Activated CD8-positive, alpha-beta memory T cell treated with anti-CD3 and anti-CD28 coated beads, Interleukin-2, amount 50 U/mL, for 1 hour (primary cell): Measurements from ENCODE around the gene ELF1.
A peak's percentile ranks its signal among the peaks of the same experiment; 100 is the strongest.
"Not testable (repeated sequence)": the region's sequence is repeated elsewhere in the genome, so short reads cannot be mapped to it uniquely, and the experiment has no call there.

Experiments
- DNase-seq: peaks from one replicate; pipeline ENCODE4 v3.0.0-alpha.2; 2020; ENCODE audit errors: extremely low read depth

Gene ELF1

GRCh38 chr13:40982772-40983171, 36.3 kb downstream of the ELF1 start:
- DNase-seq, result peak; percentile 32

- DNase-seq, result no peak
These were observed 37.2 kb downstream of the ELF1 start for GRCh38 chr13:40981949-40982348.

GRCh38 chr13:40981361-40981760, 37.8 kb downstream of the ELF1 start:
- no peak for DNase-seq

DNA sequence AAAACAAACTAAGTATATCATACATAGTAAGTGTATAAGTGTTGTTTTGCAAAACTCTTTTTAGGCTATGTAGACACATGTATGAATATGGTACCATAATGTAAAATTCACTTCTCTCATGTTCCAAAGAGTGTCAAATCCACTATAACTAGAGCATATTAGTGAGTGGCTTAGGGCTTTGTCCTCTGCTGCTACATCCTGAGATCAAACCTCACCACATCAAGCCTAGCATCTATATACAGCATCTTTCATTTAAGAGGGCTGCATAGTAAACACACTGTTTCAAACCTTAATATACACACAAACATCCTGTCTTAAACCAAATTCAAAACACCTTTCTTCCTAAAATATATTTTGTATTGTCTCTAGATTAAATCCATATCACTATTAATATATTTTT, 38.7 kb downstream of the ELF1 start:
- no peak for DNase-seq

DNA sequence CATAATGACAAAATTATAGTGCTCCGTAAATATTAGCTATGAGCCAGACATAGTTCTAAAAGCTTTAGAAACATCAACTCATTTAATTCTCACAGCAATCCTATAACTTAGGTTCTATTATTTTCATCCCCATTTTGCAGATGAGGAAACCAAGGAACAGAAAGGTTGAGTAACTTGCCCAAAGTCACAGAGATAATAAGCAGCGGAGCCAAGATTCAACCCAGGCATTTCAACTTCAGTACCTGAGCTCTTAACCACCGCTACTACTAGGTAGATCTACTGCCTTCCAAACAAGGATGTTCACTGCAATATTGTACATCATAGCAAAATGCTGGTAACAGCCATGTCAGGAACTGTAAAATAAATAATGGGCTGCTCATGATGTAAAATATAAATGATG, 39.9 kb downstream of the ELF1 start:
- DNase-seq, result no peak

DNA sequence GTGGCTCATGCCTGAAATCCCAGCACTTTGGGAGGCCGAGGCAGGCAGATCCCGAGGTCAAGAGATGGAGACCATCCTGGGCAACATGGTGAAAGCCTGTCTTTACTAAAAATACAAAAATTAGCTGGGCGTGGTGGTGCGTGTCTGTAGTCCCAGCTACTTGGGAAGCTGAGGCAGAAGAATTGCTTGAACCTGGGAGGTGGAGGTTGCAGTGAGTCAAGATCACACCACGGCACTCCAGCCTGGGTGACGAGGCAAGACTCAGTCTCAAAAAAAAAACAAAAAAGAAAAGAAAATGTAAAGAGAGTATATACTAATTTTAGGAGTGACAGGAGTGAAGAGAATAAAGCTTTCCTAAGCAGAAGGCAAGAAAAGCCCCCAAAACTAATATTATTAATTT, 41.0 kb downstream of the ELF1 start:
- DNase-seq, result not testable (repeated sequence)

GRCh38 chr13:40975441-40975840, 43.7 kb downstream of the ELF1 start:
- DNase-seq, result no peak

- DNase-seq, result no peak
These were observed 44.4 kb downstream of the ELF1 start for GRCh38 chr13:40974460-40975407.

DNA sequence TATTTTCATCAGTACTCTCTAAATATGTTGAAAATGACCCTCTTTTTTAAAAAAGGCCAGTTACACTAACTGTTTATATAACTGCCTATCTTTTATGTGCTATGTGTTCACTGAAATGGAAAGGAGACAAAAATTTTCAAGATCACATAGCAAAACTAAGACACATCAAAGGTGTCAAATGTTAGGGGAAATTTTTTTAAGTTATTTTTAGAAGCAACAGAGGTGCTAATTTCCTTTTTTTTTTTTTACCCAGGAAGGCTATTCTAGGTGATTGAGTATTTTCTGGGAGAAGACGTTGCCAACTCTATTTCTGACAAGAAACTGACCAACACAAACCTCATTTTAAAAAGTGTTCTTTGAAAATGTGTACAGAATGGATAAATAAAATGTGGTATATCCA, 45.7 kb downstream of the ELF1 start:
- DNase-seq, result no peak

DNA sequence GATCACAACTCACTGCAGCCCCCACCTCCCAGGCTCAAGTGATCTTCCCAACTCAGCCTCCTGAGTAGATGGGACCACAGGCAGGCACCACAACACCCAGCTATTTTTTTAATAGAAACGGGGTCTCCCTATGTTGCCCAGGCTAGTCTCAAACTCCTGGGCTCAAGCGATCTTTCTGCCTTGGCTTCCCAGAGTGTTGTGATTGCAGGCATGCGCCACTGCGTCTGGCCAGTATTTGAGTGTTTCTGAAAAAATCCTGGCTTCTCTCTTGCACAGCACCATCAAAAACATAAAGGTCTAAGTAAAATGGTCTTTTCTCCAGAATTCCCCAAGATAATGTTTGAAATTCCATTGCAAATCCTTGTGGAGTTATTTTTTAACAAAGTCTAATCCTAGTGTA, 47.8 kb downstream of the ELF1 start:
- no peak for DNase-seq

- no peak for DNase-seq
These were observed 48.3 kb downstream of the ELF1 start for GRCh38 chr13:40970803-40971202.

DNA sequence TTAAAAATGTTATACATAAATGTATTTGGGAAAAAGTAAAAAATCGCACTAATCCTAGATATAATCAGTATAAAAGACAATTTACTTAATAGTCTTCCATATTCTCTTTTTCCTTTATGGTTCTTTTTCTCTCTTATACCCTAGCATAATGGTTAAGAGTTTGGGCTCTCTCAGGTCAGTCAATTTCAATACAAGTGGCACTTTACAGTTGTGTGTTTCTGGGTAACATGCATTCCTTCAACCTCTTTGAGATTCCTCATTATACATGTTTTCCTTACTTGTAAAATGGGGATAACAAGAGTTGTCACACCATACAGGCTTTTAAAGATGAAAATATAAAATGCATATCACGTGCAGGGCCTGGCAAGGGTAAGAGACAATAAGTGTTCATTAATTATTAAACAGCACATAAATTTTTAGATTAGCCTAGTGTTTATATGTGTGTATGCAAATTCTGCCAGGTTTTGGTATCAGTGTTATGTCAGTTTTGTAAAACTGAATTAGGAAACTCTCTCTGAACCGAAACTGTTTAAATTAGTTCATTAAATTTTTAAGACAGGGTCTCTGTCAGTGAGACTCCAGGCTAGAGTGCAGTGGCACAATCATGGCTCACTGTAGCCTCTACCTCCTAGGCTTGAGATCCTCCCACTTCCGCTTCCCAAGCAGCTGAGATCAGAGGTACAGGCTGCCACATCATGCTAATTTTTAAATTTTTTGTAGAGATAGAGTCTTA, 49.8 kb downstream of the ELF1 start:
- no peak for DNase-seq

- no peak for DNase-seq
These were observed 50.6 kb downstream of the ELF1 start for GRCh38 chr13:40968416-40969000.

- DNase-seq, result no peak
These were observed 52.8 kb downstream of the ELF1 start for GRCh38 chr13:40966298-40966697.

GRCh38 chr13:40963927-40964326, 55.2 kb downstream of the ELF1 start:
- no peak for DNase-seq

GRCh38 chr13:40961826-40962225, 57.3 kb downstream of the ELF1 start:
- no peak for DNase-seq

DNA sequence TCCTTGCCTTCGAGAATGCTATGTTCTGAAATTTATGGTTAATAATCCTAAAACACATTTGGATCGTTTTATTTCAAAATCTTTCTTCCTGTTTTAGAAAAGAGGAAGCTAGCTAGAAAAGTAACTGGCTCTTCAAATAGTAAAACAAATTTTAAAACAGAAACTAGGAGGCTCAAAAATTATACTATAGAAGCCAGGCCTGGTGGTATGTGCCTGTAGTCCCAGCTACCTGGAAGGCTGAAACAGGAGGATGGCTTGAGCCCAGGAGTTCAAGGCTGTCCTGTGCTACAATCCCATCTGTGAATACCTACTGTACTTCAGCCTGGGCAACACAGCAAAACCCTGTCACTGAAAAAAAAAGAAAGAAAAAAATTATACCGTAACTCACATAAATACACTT, 57.9 kb downstream of the ELF1 start:
- DNase-seq, result no peak

DNA sequence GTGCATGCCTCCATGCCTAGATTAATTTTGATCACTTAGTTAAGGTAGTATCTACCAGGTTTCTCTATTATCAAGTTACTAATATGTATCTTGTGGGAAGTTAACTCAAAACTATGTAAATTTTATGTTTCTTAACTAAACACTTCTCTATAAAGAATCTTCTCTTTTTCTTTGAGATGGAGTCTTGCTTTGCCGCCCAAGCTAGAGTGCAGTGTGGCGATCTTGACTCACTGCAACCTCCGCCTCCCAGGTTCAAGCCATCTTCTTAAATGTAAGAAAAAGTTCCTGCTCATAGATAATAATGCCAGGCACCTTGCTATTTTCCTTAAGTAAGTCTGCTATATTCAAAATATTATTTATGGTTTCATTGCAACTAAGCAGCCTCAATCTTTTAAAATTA, 58.4 kb downstream of the ELF1 start:
- no peak for DNase-seq

- DNase-seq, result no peak
These were observed 60.5 kb downstream of the ELF1 start for GRCh38 chr13:40958655-40959054.

DNA sequence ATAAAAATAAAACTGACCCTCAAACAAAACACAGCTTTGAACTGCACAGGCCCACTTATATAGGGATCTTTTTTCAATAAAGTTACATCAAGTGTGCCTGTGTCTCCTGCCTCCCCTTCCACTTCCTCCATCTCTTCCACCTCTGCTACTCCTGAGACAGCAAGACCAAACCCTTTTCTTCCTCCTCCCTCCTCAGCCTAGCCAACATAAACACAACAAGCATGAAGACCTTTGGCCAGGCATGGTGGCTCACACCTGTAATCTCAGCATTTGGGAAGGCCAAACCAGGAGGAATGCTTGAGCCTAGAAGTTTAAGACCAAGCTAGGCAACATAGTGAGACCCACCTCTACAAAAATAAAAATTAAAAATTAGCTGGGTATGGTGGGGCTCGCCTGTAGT, 72.6 kb downstream of the ELF1 start:
- DNase-seq, result no peak

GRCh38 chr13:40943073-40943472, 76.0 kb downstream of the ELF1 start:
- no peak for DNase-seq

DNA sequence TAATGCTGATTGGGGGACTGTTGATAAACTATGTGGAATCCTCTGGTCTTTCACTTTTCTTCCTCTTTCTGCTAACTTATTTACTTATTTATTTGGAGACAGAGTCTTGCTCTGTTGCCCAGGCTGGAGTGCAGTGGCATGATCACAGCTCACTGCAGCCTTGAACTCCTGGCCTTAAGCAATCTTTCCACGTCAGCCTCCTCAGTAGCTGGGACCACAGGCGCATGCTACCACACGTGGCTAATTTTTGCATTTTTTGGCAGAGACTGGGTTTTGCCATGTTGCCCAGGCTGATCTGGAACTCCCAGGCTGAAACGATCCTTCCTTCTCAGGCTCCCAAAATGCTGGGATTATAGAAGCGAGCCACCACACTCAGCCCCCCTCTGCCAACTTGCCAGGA, 77.5 kb downstream of the ELF1 start:
- no peak for DNase-seq

DNA sequence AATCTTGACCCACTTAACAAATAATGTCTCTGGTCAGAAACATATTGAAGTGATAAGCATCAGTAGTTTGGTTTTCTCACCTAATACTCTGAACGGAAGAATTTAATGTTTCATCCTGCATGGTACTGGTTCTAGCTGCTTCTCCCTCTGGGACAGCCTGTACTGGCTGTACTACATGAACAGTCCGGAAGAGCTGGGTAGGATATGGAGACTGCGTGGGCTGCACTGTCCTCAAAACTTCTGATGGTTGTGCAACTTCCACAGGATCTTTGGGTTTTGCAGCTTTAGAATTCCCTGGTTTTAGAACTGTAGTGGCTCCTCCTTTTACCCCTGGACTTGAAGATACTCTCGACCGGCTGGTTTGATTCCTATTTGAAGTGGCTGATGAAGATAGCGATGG, 78.3 kb downstream of the ELF1 start:
- no peak for DNase-seq
